GM21825 (cell line): ENCODE data around the gene PLAC9.
"Not testable (repeated sequence)": the region's sequence is repeated elsewhere in the genome, so short reads cannot be mapped to it uniquely, and the experiment has no call there.

ENCODE experiments used
- ATAC-seq: cut with Tn5 transposase; IDR thresholded peaks from one replicate; pipeline ENCODE4 v1.9.1; 2021; ENCODE audit warnings: mild to moderate bottlenecking, moderate library complexity; ENCODE audit not compliant: unreplicated experiment

The PLAC9 gene

GRCh38 chr10:80132299-80133139 is at the start of gene PLAC9:
TSS of gene PLAC9 (plus strand) at chr10:80132730. CDS start at chr10:80132763, 33 bp downstream.
- no peak for ATAC-seq

- ATAC-seq = no peak
These were observed 42.4 kb upstream of the PLAC9 start for GRCh38 chr10:80090121-80090520.

GRCh38 chr10:80094231-80094630 is 38.3 kb upstream of the PLAC9 start:
- no peak for ATAC-seq

- ATAC-seq = not testable (repeated sequence)
These were observed 34.3 kb upstream of the PLAC9 start for GRCh38 chr10:80098272-80098671.

GRCh38 chr10:80099295-80099694 is 33.2 kb upstream of the PLAC9 start:
- not testable (repeated sequence) for ATAC-seq

- no peak for ATAC-seq
These were observed 32.4 kb upstream of the PLAC9 start for GRCh38 chr10:80100116-80100515.

GRCh38 chr10:80100861-80101695 is 31.5 kb upstream of the PLAC9 start:
- ATAC-seq = no peak

- no peak for ATAC-seq
These were observed 28.2 kb upstream of the PLAC9 start for GRCh38 chr10:80104066-80104926.

GRCh38 chr10:80108576-80109239 is 23.8 kb upstream of the PLAC9 start:
- ATAC-seq = no peak

GRCh38 chr10:80110986-80111385 is 21.5 kb upstream of the PLAC9 start:
- ATAC-seq = no peak

- ATAC-seq = no peak
These were observed 13.9 kb upstream of the PLAC9 start for GRCh38 chr10:80118669-80119068.

GRCh38 chr10:80122110-80122710 is 10.3 kb upstream of the PLAC9 start:
- no peak for ATAC-seq

GRCh38 chr10:80122746-80123145 is 9.8 kb upstream of the PLAC9 start:
- no peak for ATAC-seq

GRCh38 chr10:80126876-80127275 is 5.7 kb upstream of the PLAC9 start:
- no peak for ATAC-seq

GRCh38 chr10:80131499-80131901 is 1.0 kb upstream of the PLAC9 start:
- ATAC-seq = no peak

- no peak for ATAC-seq
These were observed 676 bp downstream of the PLAC9 start for GRCh38 chr10:80133206-80133605.

- ATAC-seq = not testable (repeated sequence)
These were observed 1.2 kb downstream of the PLAC9 start for GRCh38 chr10:80133687-80134086.

GRCh38 chr10:80136134-80136571 is 3.6 kb downstream of the PLAC9 start:
- ATAC-seq = no peak

GRCh38 chr10:80137031-80137862 is 4.7 kb downstream of the PLAC9 start:
- ATAC-seq = no peak
